Upper lobe of left lung (tissue), 4 donors: ENCODE measurements around the gene KIF25.

Experiments
- CTCF ChIP-seq, 6 experiments: fragments of 450-650 bp in 4 of 6; fragments of 200-600 bp in 2 of 6; sonication (generic) in 2 of 6; IDR thresholded peaks; one replicate each; pipeline ENCODE4 v1.5.1; 2016 to 2019; ENCODE audit warnings: antibody characterized with exemption in 6 of 6
- POLR2A ChIP-seq, 4 donors: fragments of 450-650 bp; IDR thresholded peaks; one replicate each; pipeline ENCODE4 v1.5.1; 2016 to 2017; ENCODE audit warnings: antibody characterized with exemption in 4 of 4, mild to moderate bottlenecking in 2 of 4
- POLR2AphosphoS5 ChIP-seq, 2 donors: sonication (generic); formaldehyde crosslinking; IDR thresholded peaks; one replicate each; pipeline ENCODE4 v1.5.1; 2017; ENCODE audit warnings: antibody characterized with exemption in 2 of 2

GRCh38 chr6:168060521-168060931 is 63.1 kb downstream of the KIF25 start:
- peak in 4 of 6 experiments; percentile 30 to 51 (median 44) for TF ChIP-seq CTCF (IDR thresholded peaks at IDR 0.05)
- TF ChIP-seq POLR2A (IDR thresholded peaks at IDR 0.05) = no peak
- TF ChIP-seq POLR2AphosphoS5 (IDR thresholded peaks at IDR 0.05) = no peak
